Heart right ventricle (tissue), 16 donors: ENCODE measurements around the gene ALG2. TPM values are rescaled to one million over a fixed set of nuclear protein-coding genes. Genes with fewer than 3 reads are reported as not detected.

Experiments
- ATAC-seq, 8 donors: fragments of 200-7000 bp; cut with Tn5 transposase; one replicate each; pipeline ENCODE4 v1.9.1; 2020; ENCODE audit warnings: mild to moderate bottlenecking in 8 of 8, moderate library complexity in 8 of 8, moderate number of reproducible peaks in 1 of 8
- DNase-seq, 2 donors: peaks; one replicate each; pipeline ENCODE4 v3.0.0-alpha.2; 2020
- H3K27ac ChIP-seq, 10 donors: fragments of 200-600 bp; sonication (generic) in 2 of 10; one replicate each; pipeline versions ENCODE4 v1.5.0 to v1.8.0; 2020 to 2022; ENCODE audit warnings: mild to moderate bottlenecking in 3 of 10
- H3K27me3 ChIP-seq, 7 donors: fragments of 200-600 bp; one replicate each; pipeline ENCODE4 v1.8.0; 2021 to 2022; ENCODE audit warnings: mild to moderate bottlenecking in 2 of 7
- H3K36me3 ChIP-seq, 9 donors: fragments of 200-600 bp; sonication (generic) in 1 of 9; one replicate each; pipeline versions ENCODE4 v1.5.0 to v1.8.0; 2020 to 2022; ENCODE audit warnings: mild to moderate bottlenecking in 2 of 9
- H3K4me1 ChIP-seq, 9 donors: fragments of 200-600 bp; sonication (generic) in 1 of 9; one replicate each; pipeline versions ENCODE4 v1.5.0 to v1.8.0; 2020 to 2022; ENCODE audit warnings: mild to moderate bottlenecking in 4 of 9
- H3K4me3 ChIP-seq, 10 donors: fragments of 200-600 bp; sonication (generic) in 2 of 10; one replicate each; pipeline versions ENCODE4 v1.5.0 to v1.8.0; 2020 to 2022; ENCODE audit warnings: mild to moderate bottlenecking in 7 of 10, moderate library complexity in 2 of 10
- H3K9me3 ChIP-seq, 11 donors: fragments of 200-600 bp in 10 of 11; sonication (generic) in 2 of 11; one replicate each; pipeline versions ENCODE4 v1.5.0 to v1.8.0; 2013 to 2022; ENCODE audit warnings: mild to moderate bottlenecking in 2 of 11, control low read depth in 1 of 11, moderate library complexity in 1 of 11
- CTCF ChIP-seq, 9 donors: fragments of 200-600 bp; sonication (generic) in 2 of 9; IDR thresholded peaks; one replicate each; pipeline versions ENCODE4 v1.5.0 to v1.8.0; 2021 to 2022; ENCODE audit warnings: antibody characterized with exemption in 9 of 9, mild to moderate bottlenecking in 5 of 9, moderate library complexity in 1 of 9
- WGBS, 2 donors: extraction: QIAGEN DNeasy Blood & Tissue Kit; methylation state at CpG; one replicate each; pipeline ENCODE4 v1.1.7; 2013; ENCODE audit warnings: inconsistent platforms in 1 of 2; 5-methylcytosine and 5-hydroxymethylcytosine counted together
- intact Hi-C, 10 donors: fragments of 100-400 bp; cut with DNase I; formaldehyde crosslinking; loops; one replicate each; pipeline versions ENCODE4 v1.11.1 to v1.14.2; 2022
- polyA plus RNA-seq, 2 donors: library from polyadenylated mRNA; stranded (reverse); fragments of 200-250 nt; gene quantifications; one replicate each; pipeline ENCODE4 v1.2.3, GENCODE V29; 2013
- total RNA-seq, 10 donors: library from RNA; stranded (reverse); fragmentation: NEBNext Ultra II Directional in 3 of 10; extraction: Animal tissue kit (Norgen Biotek cat#: 25700) in 3 of 10; gene quantifications; one replicate each; pipeline versions ENCODE4 v1.2.1 to v1.2.4, GENCODE V29; 2021 to 2023
- donor health status: Arrhythmogenic right ventricular cardiomyopathy.
- donor health status: ischemic (EF 13 %, LVEDD 7.1; RV severe dilation, severe dysfunction).
- donor health status: healthy with polysubstance abuse.
- donor health status: DM: no; HTN: yes; CAD: no.
- donor health status: DM: no; HTN: no; CAD: no.
- donor health status: ischemic (EF 25% LVEDD 6.9; RV normal size, moderate dysfunction).
- donor health status: ischemic (EF 25% LVEDD 5.7; RV mildly dilated, moderate dysfunction).
- donor health status: healthy.
- donor health status: DM: yes; HTN: yes; CAD: no.
- donor health status: Ischemic cardiomyopathy.
- donor health status: ischemic (EF 35%, LVEDD 5.7; RV mildly dilated, moderate dysfunction).
- donor health status: nonischemic (EF 11% LVEDD 7.7; RV severe dilation, severe dysfunction).
- donor health status: DM: yes; HTN: yes; CAD: no.
- donor health status: PGD.
- donor health status: ischemic (EF 29% LVEDD 5.4; RV normal size, mild dysfunction).
- donor health status: nonischemic (EF 23%, LVEDD 6.1; RV moderate dilation, normal function).

Gene ALG2
- total and polyA plus RNA-seq, 12 donors = 10.6 to 27.3 (median 15.0) TPM

DNA sequence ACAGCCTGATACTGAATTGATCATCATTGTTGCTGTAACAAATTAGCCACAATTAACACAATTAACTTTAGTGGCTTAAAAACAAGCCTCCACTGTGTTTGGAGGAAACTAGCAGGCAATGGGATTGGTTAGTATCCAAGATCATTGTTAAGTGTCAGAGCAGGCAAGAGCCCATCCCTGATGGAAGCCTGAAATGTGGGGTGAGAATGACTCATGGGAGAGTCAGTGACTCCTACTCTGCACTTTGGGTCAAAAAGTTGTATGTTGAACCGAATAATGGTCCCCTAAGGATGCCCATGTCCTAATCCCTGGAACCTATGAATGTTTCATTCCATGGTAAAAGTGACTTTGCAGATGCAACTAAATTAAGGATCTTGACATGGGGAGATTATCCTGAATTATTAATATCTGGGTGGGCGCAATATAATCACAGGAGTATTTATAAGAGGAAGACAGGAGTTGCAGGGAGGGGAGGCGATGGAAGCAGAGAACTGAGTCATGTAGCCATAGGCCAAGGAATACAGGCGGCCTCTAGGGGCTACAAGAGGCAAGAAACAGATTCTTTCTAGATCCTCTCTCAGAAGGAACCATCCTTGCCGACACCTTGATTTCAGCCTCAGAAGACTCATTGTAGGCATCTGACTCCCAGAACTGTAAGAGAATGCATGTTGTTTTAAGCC is 28.8 kb downstream of the ALG2 start:
- H3K4me1 ChIP-seq = no peaks in the 10 kb centered on the region
- H3K27ac ChIP-seq = no peak overlapping the region
- ATAC-seq = no peak
- intact Hi-C loops = no loop called here
- no peaks in the 10 kb centered on the region for H3K27me3 ChIP-seq
- WGBS, 2 donors = 77 to 80% methylated on average over 5 of the region's 5 CpGs
- H3K36me3 ChIP-seq = no peaks in the 10 kb centered on the region
- TF ChIP-seq CTCF (IDR thresholded peaks at IDR 0.05) = no peak
- DNase-seq = no peak
- peaks cover 0 to 5% (median 0%) of the 10 kb centered on the region in 11 donors for H3K9me3 ChIP-seq
- H3K4me3 ChIP-seq = no peak overlapping the region

DNA sequence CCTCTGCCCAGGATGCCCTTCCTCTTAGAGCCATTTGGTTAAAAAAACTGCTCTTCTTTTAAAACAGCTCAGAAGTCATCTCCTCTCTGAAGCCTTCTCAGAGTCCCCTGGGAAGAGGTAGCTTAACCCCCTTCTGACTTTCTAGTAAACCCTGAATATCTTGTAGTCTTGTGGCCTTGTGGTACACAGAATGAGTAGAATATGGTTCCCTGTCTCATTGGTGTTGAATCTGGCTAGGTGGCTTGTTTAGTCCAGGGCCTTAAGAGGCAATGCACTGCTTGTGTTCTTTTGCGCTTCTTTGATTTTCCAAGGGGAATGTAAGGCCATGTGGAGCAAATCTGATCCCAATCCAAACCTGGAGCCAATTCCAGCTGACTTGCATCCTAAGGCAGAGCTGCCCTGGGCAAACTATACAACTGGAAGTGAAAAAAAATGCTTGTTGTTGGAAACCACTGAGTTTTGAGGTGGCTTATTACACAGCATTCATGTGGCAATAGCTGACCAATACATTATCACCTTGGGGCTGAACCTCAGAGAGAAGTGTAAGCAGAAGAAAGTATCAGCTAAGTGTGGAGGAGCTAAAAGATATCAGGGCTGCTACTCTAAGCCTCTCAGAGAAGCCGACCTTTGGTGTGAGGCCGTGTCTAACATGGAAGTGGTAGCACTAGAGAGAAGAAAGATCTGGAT is 31.0 kb downstream of the ALG2 start:
- H3K4me1 ChIP-seq = no peaks in the 10 kb centered on the region
- ATAC-seq = no peak
- no peaks in the 10 kb centered on the region for H3K27me3 ChIP-seq
- no peak for TF ChIP-seq CTCF (IDR thresholded peaks at IDR 0.05)
- H3K4me3 ChIP-seq = no peak overlapping the region
- no peaks in the 10 kb centered on the region for H3K36me3 ChIP-seq
- WGBS, 2 donors = 92 to 94% methylated on average over 3 of the region's 3 CpGs
- no peak for DNase-seq
- H3K27ac ChIP-seq = no peak overlapping the region
- intact Hi-C loops = no loop called here
- peaks cover 0 to 5% (median 0%) of the 10 kb centered on the region in 11 donors for H3K9me3 ChIP-seq

- Histone ChIP-seq H3K9me3 (peaks cover 0 to 5% (median 0%) of the 10 kb centered on the region in 11 donors), H3K4me3 (no peak overlapping the region), H3K27me3 (no peaks in the 10 kb centered on the region), H3K36me3 (no peaks in the 10 kb centered on the region), H3K4me1 (peaks cover 0 to 2% (median under 1%) of the 10 kb centered on the region in 9 donors), H3K27ac (no peak overlapping the region)
- 75 to 84% methylated on average over 8 of the region's 8 CpGs for WGBS, 2 donors
- intact Hi-C loops = loop anchor here in 9 of 10 donors (10.0 kb wide), 7 partner anchors 75 to 1405 kb away; no protein-coding TSS in a partner anchor
- no peak for TF ChIP-seq CTCF (IDR thresholded peaks at IDR 0.05)
- ATAC-seq = no peak
- DNase-seq = no peak
These were observed 31.7 kb downstream of the ALG2 start for GRCh38 chr9:99189887-99190596.

DNA sequence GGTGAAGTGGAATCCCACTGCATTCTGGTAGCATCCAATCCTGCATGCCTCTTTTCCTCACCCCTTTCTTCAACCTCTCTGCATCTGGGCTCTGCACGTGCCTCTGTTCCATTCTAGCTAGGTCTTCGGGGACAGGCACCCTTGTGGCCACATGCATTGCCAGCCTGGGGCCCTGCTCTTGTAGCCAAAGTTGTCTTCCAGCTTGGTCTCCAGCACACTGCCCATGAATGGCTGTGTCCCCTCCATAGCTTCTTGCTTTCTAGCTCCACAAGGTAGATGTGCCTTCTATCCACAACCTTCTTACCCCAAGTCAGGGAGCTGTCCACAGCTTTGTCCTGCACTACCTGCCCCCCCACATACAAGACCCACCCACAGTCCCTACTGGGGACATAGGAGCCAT is 32.6 kb downstream of the ALG2 start:
- H3K4me3 ChIP-seq = no peak overlapping the region
- H3K27ac ChIP-seq = no peak overlapping the region
- no peak for TF ChIP-seq CTCF (IDR thresholded peaks at IDR 0.05)
- H3K36me3 ChIP-seq = no peaks in the 10 kb centered on the region
- intact Hi-C loops = loop anchor here in 9 of 10 donors (10.0 kb wide), 7 partner anchors 76 to 1406 kb away; no protein-coding TSS in a partner anchor
- peaks cover 0 to 9% (median 8%) of the 10 kb centered on the region in 9 donors for H3K4me1 ChIP-seq
- ATAC-seq (no peak), DNase-seq (no peak)
- H3K27me3 ChIP-seq = no peaks in the 10 kb centered on the region
- 79 to 82% methylated on average over 2 of the region's 2 CpGs for WGBS, 2 donors
- no peaks in the 10 kb centered on the region for H3K9me3 ChIP-seq
